Endodermal cell (in vitro differentiated cells): ENCODE measurements around the gene CTNS. TPM values are rescaled to one million over a fixed set of nuclear protein-coding genes. Genes with fewer than 3 reads are reported as not detected.

Experiments used
- DNase-seq: peaks from one replicate; pipeline ENCODE4 v3.0.0-alpha.2; 2017
- H3K27ac ChIP-seq: 2 replicates; pipeline ENCODE4 v1.5.1; 2013; ENCODE audit warnings: mild to moderate bottlenecking, low read depth, low read length, moderate library complexity
- H3K27me3 ChIP-seq: 2 replicates; pipeline ENCODE4 v1.6.1; 2013; ENCODE audit warnings: mild to moderate bottlenecking, low read length, moderate library complexity; ENCODE audit not compliant: insufficient read depth, control insufficient read depth, poor library complexity, severe bottlenecking
- H3K36me3 ChIP-seq: 2 replicates; pipeline ENCODE4 v1.7.0; 2013; ENCODE audit warnings: mild to moderate bottlenecking, low read length, moderate library complexity; ENCODE audit not compliant: control insufficient read depth, insufficient read depth
- H3K4me1 ChIP-seq: one replicate; pipeline ENCODE4 v1.7.0; 2013; ENCODE audit warnings: low read length; ENCODE audit not compliant: control insufficient read depth, insufficient read depth
- H3K4me3 ChIP-seq: 2 replicates; pipeline ENCODE4 v1.5.1; 2013; ENCODE audit warnings: mild to moderate bottlenecking, low read length, moderate library complexity
- H3K9ac ChIP-seq: 2 replicates; pipeline ENCODE4 v1.6.1; 2013; ENCODE audit warnings: mild to moderate bottlenecking, low read length, moderate library complexity; ENCODE audit not compliant: poor library complexity, severe bottlenecking; ENCODE audit errors: extremely low read depth
- H3K9me3 ChIP-seq: 2 replicates; pipeline ENCODE4 v1.6.1; 2013; ENCODE audit warnings: mild to moderate bottlenecking, low read length, moderate library complexity; ENCODE audit not compliant: control insufficient read depth
- H3K27ac Mint-ChIP-seq: 2 replicates; pipeline ENCODE4 v1.8.0; 2020; ENCODE audit warnings: mixed read lengths
- H3K27me3 Mint-ChIP-seq: 2 replicates; pipeline ENCODE4 v1.8.0; 2021; ENCODE audit warnings: mild to moderate bottlenecking, mixed read lengths; ENCODE audit not compliant: insufficient read depth
- H3K36me3 Mint-ChIP-seq: 2 replicates; pipeline ENCODE4 v1.8.0; 2020; ENCODE audit warnings: low read depth, mixed read lengths
- H3K4me1 Mint-ChIP-seq: 2 replicates; pipeline ENCODE4 v1.8.0; 2020; ENCODE audit warnings: mixed read lengths
- H3K4me3 Mint-ChIP-seq: 2 replicates; pipeline ENCODE4 v1.8.0; 2020; ENCODE audit warnings: mild to moderate bottlenecking, moderate library complexity, mixed read lengths
- H3K9me3 Mint-ChIP-seq: 2 replicates; pipeline ENCODE4 v1.8.0; 2020; ENCODE audit warnings: mild to moderate bottlenecking, mixed read lengths
- WGBS, 2 experiments: methylation state at CpG; one replicate each; pipeline versions ENCODE4 v1.1.5 to v1.1.7; 2013; ENCODE audit warnings: missing lambda C conversion rate in 2 of 2, mixed read lengths in 1 of 2; ENCODE audit not compliant: insufficient coverage in 1 of 2, insufficient read length in 1 of 2; 5-methylcytosine and 5-hydroxymethylcytosine counted together
- total RNA-seq, 2 donors: library from RNA; stranded (reverse); fragmentation: NEBNext Ultra II Directional in 1 of 2; extraction: Animal tissue kit (Norgen Biotek cat#: 25700) in 1 of 2; gene quantifications; 2 replicates in 1 of 2; 3 replicates in 1 of 2; pipeline ENCODE4 v1.2.1, GENCODE V29; 2021
- TF ChIP-seq, protein P1 (sequence below): fragments of 200-600 bp; sonication (generic); conservative IDR thresholded peaks from 2 replicates; pipeline ENCODE4 v1.5.0; 2021; ENCODE audit warnings: antibody characterized with exemption, mild to moderate bottlenecking

The CTNS gene
- total RNA-seq, 2 donors from 2014 or later: 17.2 to 18.8 TPM

- Mint-ChIP-seq H3K27me3 (peaks cover 40% of the 10 kb centered on the region), H3K9me3 (peaks cover 3% of the 10 kb centered on the region), H3K4me1 (no peaks in the 10 kb centered on the region), H3K4me3 (no peak overlapping the region), H3K36me3 (no peaks in the 10 kb centered on the region), H3K27ac (no peak overlapping the region)
- DNase-seq: peak; percentile 80
- Histone ChIP-seq H3K4me3 (no peak overlapping the region), H3K27ac (no peak overlapping the region), H3K36me3 (no peaks in the 10 kb centered on the region), H3K4me1 (no peaks in the 10 kb centered on the region), H3K27me3 (peaks cover 37% of the 10 kb centered on the region), H3K9ac (no peak overlapping the region), H3K9me3 (no peaks in the 10 kb centered on the region)
- 94 to 96% methylated on average over 5 to 9 of the region's 9 CpGs for WGBS, 2 experiments
- TF ChIP-seq, protein P1, sequence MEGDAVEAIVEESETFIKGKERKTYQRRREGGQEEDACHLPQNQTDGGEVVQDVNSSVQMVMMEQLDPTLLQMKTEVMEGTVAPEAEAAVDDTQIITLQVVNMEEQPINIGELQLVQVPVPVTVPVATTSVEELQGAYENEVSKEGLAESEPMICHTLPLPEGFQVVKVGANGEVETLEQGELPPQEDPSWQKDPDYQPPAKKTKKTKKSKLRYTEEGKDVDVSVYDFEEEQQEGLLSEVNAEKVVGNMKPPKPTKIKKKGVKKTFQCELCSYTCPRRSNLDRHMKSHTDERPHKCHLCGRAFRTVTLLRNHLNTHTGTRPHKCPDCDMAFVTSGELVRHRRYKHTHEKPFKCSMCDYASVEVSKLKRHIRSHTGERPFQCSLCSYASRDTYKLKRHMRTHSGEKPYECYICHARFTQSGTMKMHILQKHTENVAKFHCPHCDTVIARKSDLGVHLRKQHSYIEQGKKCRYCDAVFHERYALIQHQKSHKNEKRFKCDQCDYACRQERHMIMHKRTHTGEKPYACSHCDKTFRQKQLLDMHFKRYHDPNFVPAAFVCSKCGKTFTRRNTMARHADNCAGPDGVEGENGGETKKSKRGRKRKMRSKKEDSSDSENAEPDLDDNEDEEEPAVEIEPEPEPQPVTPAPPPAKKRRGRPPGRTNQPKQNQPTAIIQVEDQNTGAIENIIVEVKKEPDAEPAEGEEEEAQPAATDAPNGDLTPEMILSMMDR: peak; percentile 16
These were observed 55.8 kb downstream of the CTNS start for GRCh38 chr17:3692346-3692745.

DNA sequence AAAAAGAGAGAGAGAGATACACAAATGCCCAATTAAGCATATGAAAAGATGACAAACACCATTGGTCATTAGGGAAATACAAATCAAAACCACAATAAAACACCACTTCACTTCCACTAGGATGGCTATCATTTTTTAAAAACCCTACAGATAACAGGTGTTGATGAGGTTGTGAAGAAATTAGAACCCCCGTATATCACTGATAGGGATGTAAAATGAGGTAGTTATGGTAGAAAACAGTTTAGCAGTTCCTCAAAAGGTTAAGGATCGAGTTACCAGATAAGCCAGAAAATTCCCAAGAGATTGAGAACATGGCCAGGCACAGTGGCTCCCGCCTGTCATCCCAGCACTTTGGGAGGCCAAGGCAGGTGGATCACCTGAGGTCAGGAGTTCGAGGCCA lies 56.6 kb downstream of the CTNS start:
- Mint-ChIP-seq H3K9me3 (peaks cover 7% of the 10 kb centered on the region), H3K4me3 (no peak overlapping the region), H3K4me1 (no peaks in the 10 kb centered on the region), H3K27me3 (peaks cover 48% of the 10 kb centered on the region), H3K36me3 (no peaks in the 10 kb centered on the region), H3K27ac (no peak overlapping the region)
- Histone ChIP-seq H3K9me3 (peaks cover 4% of the 10 kb centered on the region), H3K27ac (no peak overlapping the region), H3K4me3 (no peak overlapping the region), H3K9ac (no peak overlapping the region), H3K36me3 (no peaks in the 10 kb centered on the region), H3K4me1 (no peaks in the 10 kb centered on the region), H3K27me3 (peaks cover 45% of the 10 kb centered on the region)
- TF ChIP-seq, protein P1: no peak
- WGBS, 2 experiments: 82 to 85% methylated on average over 4 of the region's 4 CpGs
- DNase-seq: no peak

- Histone ChIP-seq H3K9me3 (peaks cover 8% of the 10 kb centered on the region), H3K27ac (no peak overlapping the region), H3K4me1 (no peaks in the 10 kb centered on the region), H3K27me3 (peaks cover 50% of the 10 kb centered on the region), H3K9ac (no peak overlapping the region), H3K36me3 (no peaks in the 10 kb centered on the region), H3K4me3 (no peak overlapping the region)
- Mint-ChIP-seq H3K27ac (no peak overlapping the region), H3K4me3 (no peak overlapping the region), H3K36me3 (no peaks in the 10 kb centered on the region), H3K9me3 (peaks cover 11% of the 10 kb centered on the region), H3K4me1 (no peaks in the 10 kb centered on the region), H3K27me3 (peaks cover 55% of the 10 kb centered on the region)
- TF ChIP-seq, protein P1: no peak
- DNase-seq: no peak
- WGBS, 2 experiments: 88 to 95% methylated on average over 8 to 9 of the region's 9 CpGs
These were observed 57.3 kb downstream of the CTNS start for GRCh38 chr17:3693829-3694231.
